T-helper 2 cell treated with Interferon-gamma antibody and Interleukin-4, amounts not matched to agents 5 μg/mL and 100 μg/mL, for 36 hours (primary cell): ENCODE results near the gene ANKRD24.
"Not testable (repeated sequence)": the region's sequence is repeated elsewhere in the genome, so short reads cannot be mapped to it uniquely, and the experiment has no call there.

Experiments
- DNase-seq: peaks from one replicate; pipeline ENCODE4 v3.0.0; 2021; ENCODE audit warnings: low spot score
- H3K27ac Mint-ChIP-seq: one replicate; pipeline ENCODE4 v1.8.0; 2021; ENCODE audit warnings: mild to moderate bottlenecking, mixed read lengths
- H3K27me3 Mint-ChIP-seq: one replicate; pipeline ENCODE4 v1.8.0; 2021; ENCODE audit warnings: low read depth, mixed read lengths
- H3K36me3 Mint-ChIP-seq: one replicate; pipeline ENCODE4 v1.8.0; 2021; ENCODE audit warnings: low read depth, mixed read lengths
- H3K4me1 Mint-ChIP-seq: one replicate; pipeline ENCODE4 v1.8.0; 2021; ENCODE audit warnings: low read depth, mixed read lengths
- H3K4me3 Mint-ChIP-seq: one replicate; pipeline ENCODE4 v1.8.0; 2022; ENCODE audit warnings: mild to moderate bottlenecking, moderate library complexity, mixed read lengths
- H3K9me3 Mint-ChIP-seq: one replicate; pipeline ENCODE4 v1.8.0; 2021; ENCODE audit warnings: mixed read lengths

Gene ANKRD24

DNA sequence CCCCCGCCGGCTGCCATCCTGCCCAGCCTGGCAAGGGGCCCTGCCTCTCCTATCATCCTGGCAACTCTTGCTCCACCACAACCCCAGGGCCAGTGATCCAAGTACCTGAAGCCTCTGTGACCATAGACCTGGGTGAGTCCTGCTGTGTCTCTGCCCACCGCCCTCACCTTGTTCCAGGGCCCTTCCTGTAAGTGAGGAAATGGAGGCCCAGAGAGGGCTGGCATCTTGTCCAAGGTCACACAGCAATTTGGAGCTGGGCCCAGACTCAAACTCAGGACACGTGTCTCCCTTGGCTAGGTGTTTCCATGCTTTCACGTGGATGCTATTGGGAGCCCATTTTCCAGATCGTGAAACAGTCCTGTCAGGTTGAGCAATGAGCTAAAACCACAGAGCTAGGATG lies 25.3 kb upstream of the ANKRD24 start:
- no peak for DNase-seq
- no peaks in the 10 kb centered on the region for H3K9me3 Mint-ChIP-seq
- no peak overlapping the region for H3K27ac Mint-ChIP-seq
- no peaks in the 10 kb centered on the region for H3K36me3 Mint-ChIP-seq
- peaks cover 2% of the 10 kb centered on the region for H3K27me3 Mint-ChIP-seq
- H3K4me1 Mint-ChIP-seq: peaks cover 13% of the 10 kb centered on the region
- H3K4me3 Mint-ChIP-seq: no peak overlapping the region

DNA sequence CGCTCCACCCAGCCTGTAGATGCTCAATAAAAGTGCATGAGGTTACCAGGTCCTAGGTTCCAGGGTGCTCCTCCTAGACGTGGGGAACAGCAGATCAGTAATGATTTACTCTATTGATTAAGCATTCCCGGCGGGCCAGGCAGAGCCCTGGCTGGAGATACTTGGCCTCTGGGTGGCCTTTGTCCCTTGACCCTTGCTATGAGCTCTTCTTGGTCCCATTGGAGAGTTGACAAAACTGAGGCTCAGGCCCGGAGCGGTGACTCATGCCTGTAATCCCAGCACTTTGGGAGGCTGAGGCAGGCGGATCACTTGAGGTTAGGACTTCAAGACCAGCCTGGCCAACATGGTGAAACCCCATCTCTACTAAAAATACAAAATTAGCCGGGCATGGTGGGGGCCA lies 24.5 kb upstream of the ANKRD24 start:
- not testable (repeated sequence) for H3K4me1 Mint-ChIP-seq, H3K27ac Mint-ChIP-seq, H3K36me3 Mint-ChIP-seq, H3K4me3 Mint-ChIP-seq, DNase-seq, H3K9me3 Mint-ChIP-seq, H3K27me3 Mint-ChIP-seq

DNA sequence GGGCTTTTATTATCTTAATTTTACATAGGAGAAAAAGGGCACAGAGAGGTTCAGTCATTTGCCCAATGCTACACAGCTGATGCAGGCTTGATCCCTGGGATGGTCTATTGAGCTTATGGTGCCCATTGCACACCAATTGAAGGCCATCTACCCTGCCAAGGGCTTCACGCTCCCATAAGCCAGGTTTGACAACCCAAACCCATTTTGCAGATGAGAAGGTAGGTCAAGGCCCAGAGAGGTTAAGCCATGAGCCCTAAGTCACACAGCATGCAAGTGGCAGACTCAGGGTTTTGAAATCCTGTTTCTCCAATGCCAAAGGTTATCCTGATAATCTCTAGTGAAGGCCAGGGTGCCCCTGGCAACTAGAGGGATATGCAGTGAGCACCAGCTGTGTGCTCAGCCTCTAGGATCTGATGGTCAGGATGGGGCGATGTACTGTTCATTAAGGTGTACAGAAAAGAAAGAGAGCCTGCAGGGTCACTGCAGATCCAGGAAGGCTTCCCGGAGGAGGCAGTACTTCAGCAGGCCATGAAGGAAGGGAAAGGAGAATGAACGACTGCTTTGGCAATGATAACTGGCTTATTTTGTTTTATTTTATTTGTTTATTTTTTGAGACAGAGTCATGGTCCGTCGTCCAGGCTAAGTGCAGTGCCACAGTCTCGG lies 20.9 kb upstream of the ANKRD24 start:
- Mint-ChIP-seq H3K4me1 (no peaks in the 10 kb centered on the region), H3K36me3 (no peaks in the 10 kb centered on the region), H3K4me3 (no peak overlapping the region), H3K27me3 (peaks cover 4% of the 10 kb centered on the region), H3K27ac (no peak overlapping the region), H3K9me3 (no peaks in the 10 kb centered on the region)
- no peak for DNase-seq

DNA sequence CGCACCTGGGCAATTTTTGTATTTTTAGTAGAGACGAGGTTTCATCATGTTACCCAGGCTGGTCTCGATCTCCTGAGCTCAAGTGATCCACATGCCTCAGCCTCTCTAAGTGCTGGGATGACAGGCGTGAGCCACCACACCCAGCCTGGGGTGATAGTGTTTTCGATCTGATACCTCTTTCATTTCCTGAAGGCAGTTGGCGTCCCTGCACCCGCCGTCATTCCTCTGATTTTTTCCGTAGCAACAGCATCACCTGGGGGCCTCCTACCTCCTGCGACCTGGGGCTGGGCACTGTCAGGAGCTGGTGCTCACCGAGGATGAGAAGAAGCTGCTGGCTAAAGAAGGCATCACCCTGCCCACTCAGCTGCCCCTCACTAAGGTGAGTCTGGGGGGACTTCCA lies 18.2 kb upstream of the ANKRD24 start:
- H3K9me3 Mint-ChIP-seq: no peaks in the 10 kb centered on the region
- no peak overlapping the region for H3K27ac Mint-ChIP-seq
- no peak overlapping the region for H3K4me3 Mint-ChIP-seq
- no peak for DNase-seq
- H3K27me3 Mint-ChIP-seq: peaks cover 4% of the 10 kb centered on the region
- H3K36me3 Mint-ChIP-seq: no peaks in the 10 kb centered on the region
- peaks cover 2% of the 10 kb centered on the region for H3K4me1 Mint-ChIP-seq

DNA sequence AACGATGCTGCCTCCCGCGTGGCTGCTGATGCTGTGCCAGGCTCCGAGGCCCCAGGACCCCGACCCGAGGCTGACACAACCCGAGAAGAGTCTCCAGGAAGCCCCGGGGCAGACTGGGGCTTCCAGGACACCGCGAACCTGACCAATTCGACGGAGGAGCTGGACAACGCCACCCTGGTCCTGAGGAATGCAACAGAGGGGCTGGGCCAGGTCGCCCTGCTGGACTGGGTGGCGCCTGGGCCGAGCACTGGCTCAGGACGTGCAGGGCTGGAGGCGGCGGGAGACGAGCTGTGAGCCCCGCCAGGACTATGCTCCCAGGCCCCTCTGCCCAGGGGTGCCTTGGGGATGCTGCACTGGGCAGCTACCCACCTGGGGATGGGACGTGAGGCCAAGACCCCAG lies 10.8 kb upstream of the ANKRD24 start:
- no peak overlapping the region for H3K27ac Mint-ChIP-seq
- H3K4me3 Mint-ChIP-seq: no peak overlapping the region
- no peaks in the 10 kb centered on the region for H3K27me3 Mint-ChIP-seq
- DNase-seq: no peak
- no peaks in the 10 kb centered on the region for H3K36me3 Mint-ChIP-seq
- no peaks in the 10 kb centered on the region for H3K9me3 Mint-ChIP-seq
- H3K4me1 Mint-ChIP-seq: peaks cover 4% of the 10 kb centered on the region

DNA sequence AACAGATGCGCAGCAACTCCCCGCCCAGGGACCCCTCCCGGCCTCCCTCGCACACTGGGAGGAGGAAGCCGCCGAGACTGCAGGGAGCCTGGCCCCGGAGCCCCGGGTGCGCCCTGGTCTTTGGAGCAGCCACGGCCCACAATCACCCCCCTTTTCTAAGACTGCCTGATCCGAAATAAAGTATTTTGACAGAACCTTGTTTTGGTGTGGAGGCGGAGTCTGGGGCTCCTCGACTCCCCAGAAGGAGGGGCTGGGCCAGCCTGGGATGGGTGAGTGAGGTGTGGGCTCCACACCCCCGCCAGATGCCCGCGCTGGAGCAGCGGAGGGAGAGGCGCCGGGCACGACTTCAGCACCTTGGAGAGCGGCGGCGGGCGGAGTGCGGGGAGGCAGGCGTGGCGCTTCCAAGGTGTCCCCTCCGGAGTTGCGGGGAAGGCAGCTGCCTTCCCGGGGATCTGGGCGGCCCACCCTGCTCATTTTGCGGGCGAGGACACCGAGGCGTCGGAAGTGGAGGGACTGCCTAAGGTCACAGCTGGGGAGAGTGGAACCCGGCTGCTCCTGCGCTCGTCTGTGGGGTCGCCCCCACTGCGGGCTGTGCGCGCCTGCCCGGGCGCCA lies 9.5 kb upstream of the ANKRD24 start:
- Mint-ChIP-seq H3K9me3 (no peaks in the 10 kb centered on the region), H3K27me3 (no peaks in the 10 kb centered on the region), H3K27ac (no peak overlapping the region), H3K4me3 (no peak overlapping the region), H3K36me3 (no peaks in the 10 kb centered on the region), H3K4me1 (peaks cover 2% of the 10 kb centered on the region)
- DNase-seq: peak; percentile 57

DNA sequence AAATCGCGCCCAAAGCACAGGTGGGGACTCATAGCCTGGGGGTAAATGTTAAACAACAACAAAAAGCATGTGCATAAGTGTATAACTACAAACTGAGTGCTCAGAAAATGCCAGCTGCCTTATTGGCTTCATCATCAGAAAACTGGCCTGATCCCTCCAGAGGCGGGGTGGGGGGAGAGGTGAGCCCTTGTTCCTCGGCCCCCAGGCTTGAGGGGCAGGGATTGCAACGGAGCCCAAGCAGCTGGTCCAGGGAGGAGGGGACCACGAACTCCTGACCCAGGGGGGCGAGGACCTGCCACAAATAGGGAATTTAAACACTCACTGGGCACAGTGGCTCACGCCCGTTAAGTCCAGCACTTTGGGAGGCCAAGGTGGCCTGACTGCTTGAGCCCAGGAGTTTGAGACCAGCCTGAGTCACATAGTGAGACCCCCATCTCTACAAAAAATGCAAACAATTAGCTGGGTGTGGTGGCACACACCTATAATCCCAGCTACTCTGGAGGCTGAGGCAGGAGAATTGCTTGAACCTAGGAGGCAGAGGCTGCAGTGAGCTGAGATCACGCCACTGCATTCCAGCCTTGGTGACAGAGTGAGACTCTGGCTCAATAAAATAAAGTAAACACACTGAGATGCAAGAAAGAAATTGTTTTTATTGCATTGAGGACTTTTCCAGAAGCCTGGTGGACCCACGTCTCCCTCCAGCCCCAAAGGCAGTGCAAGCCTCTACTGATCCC lies 8.8 kb upstream of the ANKRD24 start:
- Mint-ChIP-seq H3K36me3 (no peaks in the 10 kb centered on the region), H3K4me3 (no peak overlapping the region), H3K27me3 (no peaks in the 10 kb centered on the region), H3K4me1 (peaks cover 2% of the 10 kb centered on the region), H3K9me3 (no peaks in the 10 kb centered on the region), H3K27ac (no peak overlapping the region)
- no peak for DNase-seq

DNA sequence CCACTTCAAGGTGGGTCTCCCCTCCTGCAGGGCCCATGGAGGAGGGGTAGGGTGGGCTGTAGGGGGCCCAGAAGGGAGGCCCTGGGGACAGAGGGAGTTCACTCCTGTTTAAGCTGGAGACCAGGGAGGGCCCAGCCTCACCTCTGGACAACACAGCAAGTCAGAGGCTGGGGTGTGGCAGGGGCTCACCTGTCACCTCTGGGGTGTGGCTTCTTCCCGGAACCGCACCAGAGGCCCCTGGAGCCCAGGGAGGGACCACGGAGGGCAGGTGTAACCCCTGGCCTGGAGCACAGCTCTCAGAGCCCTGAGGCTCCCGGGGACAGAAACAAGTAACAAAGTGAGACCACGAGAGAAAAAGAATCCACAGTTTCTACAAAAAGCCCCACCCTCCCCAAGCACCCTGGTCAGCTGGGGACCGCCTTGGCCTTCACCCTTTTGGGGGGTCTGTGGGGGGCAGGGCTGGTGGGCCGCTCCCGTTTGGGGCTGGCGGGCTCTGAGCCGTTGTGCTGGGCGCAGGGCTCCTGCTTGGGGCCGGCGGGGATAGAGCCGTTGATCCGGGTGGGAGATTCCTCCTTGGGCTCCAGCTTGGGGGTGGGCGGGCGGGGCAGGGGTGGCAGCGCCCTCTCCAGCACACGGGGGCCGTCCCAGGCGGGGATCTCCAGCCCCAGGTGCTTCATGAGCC lies 8.1 kb upstream of the ANKRD24 start:
- Mint-ChIP-seq H3K27ac (no peak overlapping the region), H3K9me3 (no peaks in the 10 kb centered on the region), H3K27me3 (no peaks in the 10 kb centered on the region), H3K4me1 (peaks cover 4% of the 10 kb centered on the region), H3K4me3 (no peak overlapping the region), H3K36me3 (peaks cover 2% of the 10 kb centered on the region)
- no peak for DNase-seq

DNA sequence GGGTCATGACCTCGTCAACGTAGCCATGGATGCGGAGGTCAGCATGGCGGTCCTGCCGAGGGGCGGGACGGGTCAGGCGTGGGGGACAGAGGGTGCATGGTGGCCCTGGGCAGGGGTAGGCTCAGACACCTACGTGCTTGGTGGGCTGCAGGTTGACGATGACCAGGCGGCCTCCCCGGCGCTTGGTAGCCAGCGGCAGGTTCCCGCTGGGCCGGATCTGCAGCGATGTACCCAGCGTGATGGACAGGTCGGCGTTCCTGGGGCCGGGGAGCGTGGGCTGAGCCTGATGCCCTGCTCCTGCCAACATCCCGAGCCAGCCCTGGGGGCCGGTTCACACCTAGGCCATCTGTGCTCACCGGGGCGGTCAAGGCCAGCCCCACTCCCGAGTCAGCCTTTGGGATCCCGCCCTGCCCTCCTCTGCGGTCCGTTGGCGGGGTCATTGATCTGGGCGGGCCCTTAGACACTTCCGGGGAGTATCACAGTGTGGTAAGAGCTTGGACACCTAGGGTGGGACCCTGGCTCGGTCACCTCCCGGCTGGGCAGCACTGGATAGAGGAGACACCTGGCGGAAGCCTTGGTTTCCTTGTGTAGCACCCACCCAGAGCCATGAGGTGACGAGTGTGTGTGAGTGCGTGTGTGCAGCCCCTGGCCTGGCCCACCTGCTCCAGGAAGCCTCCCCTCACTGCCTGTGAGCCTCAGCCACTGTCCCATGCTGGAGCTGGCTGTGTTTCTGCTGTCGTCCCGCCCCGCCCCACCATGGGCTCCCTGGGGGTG lies 7.4 kb upstream of the ANKRD24 start:
- Mint-ChIP-seq H3K27me3 (no peaks in the 10 kb centered on the region), H3K27ac (no peak overlapping the region), H3K9me3 (no peaks in the 10 kb centered on the region), H3K4me3 (no peak overlapping the region), H3K4me1 (peaks cover 4% of the 10 kb centered on the region), H3K36me3 (peaks cover 9% of the 10 kb centered on the region)
- no peak for DNase-seq

DNA sequence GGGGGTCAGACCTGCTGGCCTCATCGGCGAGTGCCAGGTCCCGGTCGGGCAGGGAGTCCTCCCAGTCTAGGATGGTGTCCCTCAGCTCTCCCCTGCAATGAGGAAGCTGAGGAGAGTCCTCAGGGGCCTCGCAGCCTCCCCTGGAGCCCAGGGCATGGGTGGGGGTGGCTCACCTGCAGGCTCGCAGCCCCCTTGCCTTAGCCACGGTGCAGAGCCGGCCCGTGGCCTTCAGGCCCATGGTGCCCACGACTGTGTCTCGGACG lies 6.9 kb upstream of the ANKRD24 start:
- Mint-ChIP-seq H3K9me3 (no peaks in the 10 kb centered on the region), H3K27ac (no peak overlapping the region), H3K36me3 (peaks cover 11% of the 10 kb centered on the region), H3K4me1 (peaks cover 4% of the 10 kb centered on the region), H3K27me3 (no peaks in the 10 kb centered on the region), H3K4me3 (no peak overlapping the region)
- DNase-seq: no peak

DNA sequence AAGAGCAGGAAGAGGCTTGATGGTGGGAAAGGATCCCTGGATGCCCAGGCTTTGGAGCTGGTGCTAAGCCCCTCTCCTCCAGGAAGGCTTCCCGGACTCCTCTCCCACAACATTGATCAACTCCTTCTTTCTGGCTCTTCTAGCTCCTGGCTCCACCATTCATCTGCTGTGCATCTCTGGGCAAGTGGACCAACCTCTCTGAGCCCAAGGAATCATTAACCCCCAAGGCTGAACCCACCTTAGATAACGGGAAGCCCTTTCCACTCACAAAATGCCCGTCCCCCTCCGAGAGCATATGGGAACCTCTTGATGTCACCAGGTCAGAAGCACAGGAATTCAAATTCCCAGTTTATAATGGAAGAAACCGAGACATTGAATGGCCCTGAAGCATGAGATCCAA lies 5.3 kb upstream of the ANKRD24 start:
- H3K4me1 Mint-ChIP-seq: peaks cover 12% of the 10 kb centered on the region
- DNase-seq: no peak
- no peak overlapping the region for H3K27ac Mint-ChIP-seq
- H3K9me3 Mint-ChIP-seq: no peaks in the 10 kb centered on the region
- H3K36me3 Mint-ChIP-seq: peaks cover 13% of the 10 kb centered on the region
- H3K27me3 Mint-ChIP-seq: no peaks in the 10 kb centered on the region
- H3K4me3 Mint-ChIP-seq: no peak overlapping the region

DNA sequence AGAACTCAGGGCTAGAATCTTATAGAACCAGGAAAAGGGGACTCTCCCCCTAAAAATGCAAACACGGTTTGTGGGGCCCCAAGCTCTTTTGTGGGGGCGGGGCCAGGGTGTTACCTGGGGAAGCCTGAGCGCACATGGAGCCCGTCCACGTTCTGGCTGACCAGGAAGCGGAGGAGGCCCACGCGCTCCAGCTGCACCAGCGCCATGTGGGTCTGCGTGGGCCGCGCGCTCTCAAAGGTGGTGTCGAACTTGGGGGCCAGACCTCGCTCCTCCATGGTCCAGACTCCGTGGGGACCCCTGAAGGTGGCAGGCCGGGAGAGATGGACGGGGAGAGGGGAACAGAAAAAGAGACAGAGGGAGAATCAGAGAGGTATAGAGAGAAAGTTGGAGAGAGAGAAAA lies 3.5 kb upstream of the ANKRD24 start:
- Mint-ChIP-seq H3K9me3 (no peaks in the 10 kb centered on the region), H3K27ac (no peak overlapping the region), H3K36me3 (peaks cover 13% of the 10 kb centered on the region), H3K27me3 (no peaks in the 10 kb centered on the region), H3K4me3 (peak overlapping the region; percentile 15), H3K4me1 (peaks cover 16% of the 10 kb centered on the region)
- no peak for DNase-seq

DNA sequence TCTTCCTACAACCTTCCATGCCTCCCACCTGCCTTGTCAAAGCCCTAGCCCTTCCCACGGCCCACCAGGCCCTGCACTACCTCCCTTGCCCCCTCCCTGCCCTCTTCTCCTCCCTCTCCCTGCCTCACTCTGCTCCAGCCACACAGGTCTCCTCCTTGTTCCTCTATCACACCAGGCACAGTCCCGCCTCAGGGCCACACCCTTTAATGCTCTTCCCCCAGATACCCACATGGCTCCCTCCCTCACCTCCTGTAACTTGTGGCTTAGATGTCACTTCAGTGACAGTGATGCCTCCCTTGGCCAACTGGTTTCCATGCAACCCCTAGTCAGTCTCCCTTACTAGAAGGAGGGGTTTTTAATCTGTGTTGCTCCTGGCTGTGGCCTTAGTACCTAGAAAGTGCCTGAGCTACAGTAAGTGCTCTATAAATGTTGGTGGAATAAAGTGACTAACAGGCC lies 1.4 kb upstream of the ANKRD24 start:
- Mint-ChIP-seq H3K27me3 (no peaks in the 10 kb centered on the region), H3K36me3 (peaks cover 13% of the 10 kb centered on the region), H3K4me3 (peak overlapping the region; percentile 94), H3K9me3 (no peaks in the 10 kb centered on the region), H3K27ac (peak overlapping the region; percentile 67), H3K4me1 (peaks cover 20% of the 10 kb centered on the region)
- DNase-seq: no peak
